Peyer's patch (tissue), 4 donors: ENCODE results near the gene PLEK2.

Source experiments
- CTCF ChIP-seq, 6 experiments: fragments of 450-650 bp in 4 of 6; fragments of 200-600 bp in 2 of 6; sonication (generic) in 1 of 6; IDR thresholded peaks; one replicate each; pipeline ENCODE4 v1.5.1; 2017 to 2019; ENCODE audit warnings: antibody characterized with exemption in 6 of 6, mild to moderate bottlenecking in 3 of 6, moderate library complexity in 1 of 6
- POLR2A ChIP-seq, 2 donors: fragments of 450-650 bp; IDR thresholded peaks; one replicate each; pipeline ENCODE4 v1.5.1; 2017; ENCODE audit warnings: antibody characterized with exemption in 2 of 2, mild to moderate bottlenecking in 2 of 2, moderate library complexity in 2 of 2

- TF ChIP-seq CTCF (IDR thresholded peaks at IDR 0.05) (no peak), POLR2A (IDR thresholded peaks at IDR 0.05) (no peak)
Measured at GRCh38 chr14:67392800-67393199, 19.2 kb downstream of the PLEK2 start.
